Activated CD4-positive, CD25-positive, alpha-beta regulatory T cell treated with anti-CD3 and anti-CD28 coated beads, Interleukin-2, amount 50 U/mL, for 72 hours (primary cell): ENCODE results near the gene CRTC3.
A peak's percentile ranks its signal among the peaks of the same experiment; 100 is the strongest.
"Not testable (repeated sequence)": the region's sequence is repeated elsewhere in the genome, so short reads cannot be mapped to it uniquely, and the experiment has no call there.

ENCODE experiments used
- DNase-seq: peaks from one replicate; pipeline ENCODE4 v3.0.0; 2021

Gene CRTC3

DNA sequence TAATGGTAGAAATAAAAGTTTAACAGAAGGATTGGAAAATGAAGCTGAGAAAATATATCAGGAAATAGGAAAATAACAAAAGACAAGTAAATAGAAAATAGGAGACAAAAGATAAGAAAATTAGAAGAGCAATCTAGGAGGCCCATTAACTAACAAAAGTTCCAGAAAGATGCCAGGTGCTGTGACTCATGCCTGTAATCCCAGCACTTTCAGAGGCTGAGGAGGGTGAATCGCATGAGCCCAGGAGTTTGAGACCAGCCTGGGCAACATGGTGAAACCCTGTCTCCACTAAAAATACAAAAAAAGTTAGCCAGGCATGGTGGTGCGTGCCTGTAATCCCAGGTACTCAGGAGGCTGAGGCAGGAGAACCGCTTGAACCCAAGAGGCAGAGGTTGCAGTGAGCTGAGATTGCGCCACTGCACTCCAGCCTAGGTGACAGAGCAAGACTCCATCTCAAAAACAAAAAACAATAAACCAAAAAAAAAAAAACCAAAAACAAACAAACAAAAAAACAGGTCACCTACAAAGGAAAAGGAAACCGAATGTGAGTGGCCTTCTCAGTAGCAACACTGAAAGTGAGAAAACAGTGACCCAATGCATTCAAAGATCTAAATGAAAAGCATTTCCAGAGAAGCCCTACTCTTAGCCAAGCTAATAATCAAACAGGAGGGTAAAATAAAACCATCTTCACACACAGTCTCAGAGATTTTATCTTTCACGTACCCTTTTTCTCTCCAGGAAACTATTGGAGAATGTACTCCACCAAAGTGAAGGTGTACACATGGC is 5.5 kb upstream of the CRTC3 start:
- not testable (repeated sequence) for DNase-seq

DNA sequence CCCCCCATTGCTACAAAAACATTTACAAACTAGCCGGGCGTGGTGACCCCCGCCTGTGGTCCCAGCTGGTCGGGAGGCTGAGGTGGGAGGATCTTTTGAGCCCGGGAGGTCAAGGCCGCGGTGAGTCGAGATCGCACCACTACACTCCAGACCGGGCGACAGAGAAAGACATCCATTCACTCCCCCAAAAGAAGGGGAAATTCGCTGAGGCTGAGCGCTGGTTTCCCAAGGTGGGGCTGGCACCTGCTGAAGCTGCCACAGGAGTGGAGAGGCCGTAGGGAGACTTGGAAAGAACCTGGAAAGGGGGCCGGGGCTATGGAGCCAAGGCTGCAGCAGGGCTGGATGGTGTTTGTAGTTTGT is 732 bp upstream of the CRTC3 start:
- DNase-seq: no peak

DNA sequence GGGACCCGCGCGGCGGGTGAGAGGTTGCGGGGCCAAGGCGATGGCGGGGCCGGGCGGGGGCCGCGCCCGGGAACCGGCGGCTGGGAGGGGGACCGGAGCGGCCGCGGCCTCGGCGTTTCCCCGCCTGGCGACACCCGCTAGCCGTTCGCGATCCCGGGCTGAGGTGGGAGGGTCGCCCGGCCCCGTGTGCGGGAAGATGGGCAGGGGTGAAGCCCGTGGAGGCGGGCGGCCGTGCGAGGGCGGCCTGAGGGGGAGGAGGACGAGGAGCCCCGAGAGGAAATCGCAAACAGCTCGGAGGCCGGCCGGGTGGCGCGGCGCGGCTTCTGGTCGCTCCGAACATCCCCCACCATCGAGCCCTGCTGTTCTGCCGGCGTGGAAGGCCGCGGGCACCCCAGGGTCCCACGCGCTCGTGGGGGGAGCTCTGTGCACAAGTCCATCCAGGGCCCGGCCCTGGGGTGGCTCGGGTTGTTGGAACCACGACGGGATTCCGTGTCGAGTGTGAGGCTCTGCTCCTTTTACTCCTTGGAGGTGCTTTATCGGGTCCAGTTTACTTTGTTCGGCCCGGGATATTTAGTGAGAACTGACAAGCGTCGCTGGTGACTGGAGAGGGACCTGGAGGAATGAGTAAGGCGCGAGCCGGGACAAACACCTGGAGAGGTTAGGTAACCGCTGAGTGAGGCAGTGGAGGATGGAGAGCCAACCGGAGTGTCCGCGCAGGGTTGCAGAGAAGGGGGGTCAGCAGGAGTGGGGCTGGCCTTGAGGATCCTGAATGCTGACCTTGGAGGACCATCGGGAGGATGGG is 728 bp downstream of the CRTC3 start:
- peak; percentile 67 for DNase-seq

DNA sequence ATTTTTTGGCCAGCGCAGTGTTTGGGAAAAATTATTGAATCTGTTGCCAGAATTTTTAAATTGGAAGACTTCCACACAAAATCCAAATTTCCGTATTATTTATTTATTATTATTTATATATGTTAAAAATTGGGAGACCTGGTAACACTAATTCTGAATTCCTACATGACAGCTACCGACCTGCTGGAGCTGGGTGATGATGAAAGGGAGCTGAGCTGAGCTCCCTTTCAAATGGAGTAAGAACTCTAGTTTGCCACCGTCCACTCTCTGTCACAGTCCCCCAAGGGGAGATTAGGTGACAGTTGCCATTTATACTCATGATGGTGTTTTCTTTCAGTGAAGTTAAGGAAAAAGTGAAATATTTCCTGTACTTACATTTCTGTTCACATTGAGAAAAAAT is 1.4 kb downstream of the CRTC3 start:
- DNase-seq: no peak

DNA sequence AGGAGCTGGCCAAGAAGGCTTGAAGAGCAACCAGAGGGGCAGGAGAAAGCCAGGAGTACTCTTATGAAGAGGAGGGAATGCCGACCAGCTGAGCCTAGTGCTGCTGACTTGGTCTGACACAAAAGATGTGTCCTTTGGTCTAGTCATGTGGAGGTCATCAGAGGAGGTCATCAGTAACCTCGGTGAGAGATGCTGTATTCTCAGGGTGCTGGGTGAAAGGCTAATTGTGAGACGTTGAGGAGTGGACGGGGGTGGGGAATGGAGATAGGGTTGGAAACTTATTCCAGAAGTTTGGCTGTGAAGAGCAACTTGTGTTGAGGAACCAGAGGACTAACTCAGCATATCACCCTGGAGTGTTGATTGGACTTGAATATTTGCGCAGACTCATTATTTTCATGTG is 5.5 kb downstream of the CRTC3 start:
- no peak for DNase-seq

DNA sequence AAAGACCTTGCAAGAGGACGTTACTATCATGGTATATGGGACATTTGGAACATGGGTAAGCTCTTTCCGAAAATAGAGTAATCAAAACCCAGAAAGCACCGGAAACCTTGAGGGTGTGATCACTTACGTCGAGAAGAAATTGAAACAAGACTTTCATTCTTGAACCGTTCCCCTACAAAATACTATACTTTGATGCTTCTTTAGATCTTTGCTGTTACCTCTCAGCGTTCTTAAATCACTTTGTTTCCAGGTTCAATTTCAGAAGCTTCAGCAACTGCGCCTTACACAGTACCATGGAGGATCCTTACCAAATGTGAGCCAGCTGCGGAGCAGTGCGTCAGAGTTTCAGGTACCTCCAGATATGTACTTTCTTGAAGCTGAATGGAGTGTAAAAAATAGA is 10.1 kb downstream of the CRTC3 start:
- DNase-seq: no peak

DNA sequence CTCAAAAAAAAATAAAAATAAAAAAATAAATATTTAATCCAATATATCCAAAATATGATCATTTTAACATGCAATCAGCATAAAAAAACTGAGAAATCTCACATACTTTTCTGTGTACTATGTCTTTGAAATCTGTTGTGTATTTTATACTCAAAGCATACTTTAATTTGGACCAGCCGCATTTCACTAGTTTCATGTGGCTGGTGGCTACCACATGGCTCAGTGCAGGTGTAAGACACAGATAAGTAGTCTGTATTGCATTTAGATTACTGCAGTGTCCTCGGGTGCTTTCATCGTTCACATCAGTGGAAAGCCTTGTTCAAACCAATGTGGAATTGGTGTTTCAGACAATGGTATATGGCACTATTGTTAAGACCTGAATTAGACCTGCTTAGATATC is 11.0 kb downstream of the CRTC3 start:
- no peak for DNase-seq

DNA sequence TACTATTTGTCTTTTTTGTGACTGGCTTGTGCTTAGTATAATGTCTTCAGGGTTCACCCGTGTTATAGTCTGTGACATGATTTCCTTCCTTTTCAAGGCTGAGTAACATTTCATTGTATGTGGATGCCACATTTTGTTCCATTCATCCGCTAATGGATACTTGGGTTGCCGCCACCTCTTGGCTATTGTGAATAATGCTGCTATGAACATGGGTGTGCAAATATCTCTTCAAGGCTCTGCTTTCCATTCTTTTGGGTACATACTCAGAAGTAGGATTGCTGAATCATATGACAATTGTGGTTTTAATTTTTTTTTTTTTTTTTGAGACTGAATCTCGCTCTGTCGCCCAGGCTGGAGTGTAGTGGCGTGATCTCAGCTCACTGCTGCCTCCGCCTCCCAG is 15.4 kb downstream of the CRTC3 start:
- no peak for DNase-seq

DNA sequence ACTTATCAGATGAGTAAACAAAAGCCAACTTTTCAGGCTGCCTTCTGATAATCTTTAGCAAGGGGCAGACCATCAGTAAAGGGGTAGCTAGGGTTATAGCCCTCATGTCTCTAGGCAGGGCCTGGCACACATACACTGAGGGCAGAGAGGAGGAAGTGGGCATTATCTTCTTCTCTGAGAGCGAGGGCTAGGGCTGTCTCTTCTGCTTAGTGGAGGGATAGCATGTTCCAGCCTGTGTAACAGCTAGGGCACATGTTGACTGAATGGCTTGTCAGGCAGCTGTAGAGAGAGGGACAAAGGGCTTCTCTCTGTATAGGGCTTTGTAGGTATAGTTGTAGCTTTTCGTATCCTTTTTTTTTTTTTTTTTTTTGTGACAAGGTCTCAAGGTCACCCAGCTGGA is 17.8 kb downstream of the CRTC3 start:
- no peak for DNase-seq

DNA sequence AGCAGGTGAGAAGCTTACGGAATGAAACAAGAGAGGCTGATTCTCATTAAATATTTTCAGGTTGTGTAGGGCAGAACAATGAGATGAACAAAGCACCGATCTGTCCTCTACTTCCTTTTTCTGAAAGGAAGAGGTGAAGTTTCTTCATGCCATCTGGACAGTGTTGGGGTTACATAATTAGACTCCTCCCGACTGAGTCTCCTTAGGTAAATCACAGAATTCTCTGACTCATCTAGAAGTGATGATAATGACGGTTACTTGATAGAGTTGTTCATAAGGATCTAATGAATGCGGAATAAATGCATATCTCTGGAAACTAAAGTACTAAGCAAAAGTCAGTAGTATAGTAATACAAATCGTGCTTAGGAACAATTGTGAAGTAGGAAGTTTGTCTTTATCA is 21.2 kb downstream of the CRTC3 start:
- DNase-seq: no peak

DNA sequence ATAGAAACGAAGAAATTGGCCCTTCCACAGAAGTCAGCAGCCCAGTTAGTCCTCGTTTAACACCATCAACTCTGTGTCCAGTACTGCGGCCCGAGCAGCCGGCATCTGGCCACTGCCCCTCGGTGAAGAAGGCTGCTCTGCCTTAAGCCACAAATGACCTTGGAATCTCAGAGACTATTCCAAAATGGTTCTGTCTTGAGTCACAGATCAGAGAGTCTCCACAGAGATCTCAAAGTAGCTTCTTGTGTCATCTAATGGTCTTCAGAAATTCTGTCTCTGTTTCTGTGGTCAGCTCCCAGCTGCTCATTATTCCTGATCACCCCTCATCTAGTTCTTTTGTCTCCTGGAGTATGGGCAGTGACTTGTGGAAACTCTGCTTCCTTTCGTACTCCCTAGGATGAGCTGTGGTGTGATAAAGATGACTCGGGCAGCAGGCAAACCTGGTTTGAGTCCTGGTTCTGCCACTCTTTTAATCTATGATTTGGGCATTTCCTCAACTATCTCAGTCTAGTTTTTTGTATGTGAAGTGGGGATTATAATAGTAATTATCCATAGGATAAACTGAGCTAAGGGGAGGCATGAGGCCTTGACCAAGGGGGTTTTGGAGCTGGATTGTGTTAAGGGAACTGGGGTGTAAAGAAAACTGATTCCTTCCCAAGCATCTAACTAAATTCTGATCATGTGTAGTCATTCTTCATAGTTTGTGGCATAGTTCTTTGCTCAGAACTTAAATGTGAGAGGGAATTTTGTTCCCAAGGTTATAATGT is 22.6 kb downstream of the CRTC3 start:
- DNase-seq: no peak

DNA sequence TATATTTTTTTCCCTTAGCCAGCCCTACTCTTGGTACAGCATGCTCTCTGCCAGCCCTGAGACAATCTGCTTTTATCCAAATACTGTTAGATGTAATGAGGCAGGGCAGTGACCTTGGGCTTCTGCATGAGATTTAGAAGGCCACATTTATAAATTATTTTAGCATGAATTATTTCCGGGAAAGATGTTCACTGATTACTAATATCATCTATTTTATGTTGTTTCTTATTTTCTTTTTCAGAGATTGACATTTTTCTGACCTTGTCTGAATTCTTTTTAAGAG is 23.1 kb downstream of the CRTC3 start:
- no peak for DNase-seq

DNA sequence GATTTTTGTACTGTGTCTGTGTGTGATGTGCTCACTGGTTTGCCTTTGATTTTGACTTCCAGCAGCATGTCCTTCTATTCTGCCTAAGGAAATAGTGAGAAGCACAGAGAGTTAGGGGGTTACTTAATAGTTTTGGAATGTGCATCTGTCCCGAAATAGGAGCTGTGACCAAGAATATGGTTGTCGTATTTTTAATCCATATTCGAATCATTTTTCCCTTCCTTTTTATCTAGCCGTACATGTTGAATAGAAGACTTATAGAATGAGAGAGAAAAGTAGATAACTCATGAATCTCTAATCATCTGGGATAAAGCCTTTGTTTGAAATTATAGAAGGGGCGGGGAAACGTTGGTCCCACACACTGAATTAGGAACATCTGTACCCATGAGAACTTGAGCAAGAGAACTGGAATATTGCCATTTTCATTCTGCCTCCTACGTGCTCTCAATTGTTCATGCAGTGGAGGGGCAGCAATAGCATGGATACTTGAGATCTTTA is 23.6 kb downstream of the CRTC3 start:
- no peak for DNase-seq

DNA sequence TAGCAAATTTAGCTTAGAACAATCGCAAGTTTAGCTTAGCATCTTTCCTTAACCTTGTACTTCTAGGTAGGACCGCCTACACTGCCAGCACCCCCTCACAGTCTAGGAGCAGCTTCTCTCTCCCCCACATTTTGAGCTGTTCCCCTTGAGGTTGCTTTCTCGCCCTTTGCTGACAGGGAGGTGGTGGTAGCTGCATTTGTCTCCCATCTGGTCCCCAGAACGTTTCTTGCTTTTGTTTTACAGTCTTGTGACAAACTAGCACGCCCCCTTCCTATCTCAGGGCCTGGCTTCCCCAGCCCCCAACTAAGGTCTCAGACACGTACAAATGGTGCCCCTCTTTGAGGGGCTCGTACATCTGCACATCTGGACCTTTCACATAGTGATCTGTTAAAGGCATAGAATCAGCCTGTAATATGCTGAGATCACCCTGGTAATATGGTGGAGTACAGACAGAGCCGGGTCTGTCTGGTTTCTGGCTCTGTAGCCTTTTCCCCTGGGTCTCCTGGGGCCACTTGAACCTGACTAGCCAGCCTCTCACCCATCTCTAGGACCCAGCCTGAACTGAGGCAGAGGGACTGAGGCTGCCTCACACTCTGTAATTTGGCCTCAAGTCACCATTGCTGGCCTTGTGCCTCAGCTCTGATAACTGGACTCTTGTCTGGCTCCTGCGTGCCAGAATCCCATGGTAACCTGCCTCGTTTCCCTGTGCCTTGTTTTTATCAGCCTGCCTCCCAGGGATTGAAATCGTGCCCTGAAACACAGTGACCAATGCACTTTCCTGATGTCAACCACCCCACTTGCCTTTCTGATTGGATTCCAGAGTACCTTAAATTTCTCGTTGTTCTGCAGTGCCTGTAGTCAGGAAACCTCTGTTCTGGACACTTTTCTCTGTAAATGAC is 27.7 kb downstream of the CRTC3 start:
- no peak for DNase-seq

DNA sequence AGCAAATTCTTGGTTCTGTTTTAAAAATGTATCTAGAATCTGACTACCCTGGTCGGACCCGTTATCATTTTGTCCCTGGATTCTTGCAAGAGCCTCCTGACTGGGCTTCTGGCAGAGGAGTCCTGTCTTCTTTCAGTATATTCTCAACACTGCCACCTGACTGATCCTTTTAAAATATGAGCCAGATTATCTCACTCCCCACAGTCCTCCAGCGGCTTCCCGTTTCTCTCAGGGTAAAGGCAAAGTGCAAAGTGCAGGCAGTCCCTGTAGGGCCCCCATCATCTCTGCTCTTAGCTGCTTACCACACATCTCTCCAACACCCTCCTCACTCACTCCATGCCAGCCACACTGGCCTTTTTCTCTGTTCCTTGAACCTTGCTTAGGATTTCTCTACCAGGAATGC is 28.4 kb downstream of the CRTC3 start:
- no peak for DNase-seq

DNA sequence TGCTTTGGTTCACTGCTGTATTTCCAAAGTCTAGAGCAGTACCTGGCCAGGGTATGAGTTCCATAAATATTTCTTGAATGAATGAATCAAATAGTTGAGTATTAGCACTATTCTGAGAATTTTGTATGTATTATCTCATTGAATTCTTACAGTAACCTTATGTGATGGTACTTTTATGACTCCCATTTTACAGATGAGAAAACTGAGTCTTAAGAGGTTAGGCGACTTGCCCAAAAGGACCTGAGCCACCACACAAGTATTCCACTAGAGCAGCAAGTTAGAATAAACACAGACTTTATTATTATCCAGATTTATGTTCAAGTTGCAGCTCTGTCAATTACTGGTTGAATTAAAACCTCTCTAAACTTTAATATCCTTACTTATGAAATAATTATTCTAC is 29.4 kb downstream of the CRTC3 start:
- DNase-seq: no peak

DNA sequence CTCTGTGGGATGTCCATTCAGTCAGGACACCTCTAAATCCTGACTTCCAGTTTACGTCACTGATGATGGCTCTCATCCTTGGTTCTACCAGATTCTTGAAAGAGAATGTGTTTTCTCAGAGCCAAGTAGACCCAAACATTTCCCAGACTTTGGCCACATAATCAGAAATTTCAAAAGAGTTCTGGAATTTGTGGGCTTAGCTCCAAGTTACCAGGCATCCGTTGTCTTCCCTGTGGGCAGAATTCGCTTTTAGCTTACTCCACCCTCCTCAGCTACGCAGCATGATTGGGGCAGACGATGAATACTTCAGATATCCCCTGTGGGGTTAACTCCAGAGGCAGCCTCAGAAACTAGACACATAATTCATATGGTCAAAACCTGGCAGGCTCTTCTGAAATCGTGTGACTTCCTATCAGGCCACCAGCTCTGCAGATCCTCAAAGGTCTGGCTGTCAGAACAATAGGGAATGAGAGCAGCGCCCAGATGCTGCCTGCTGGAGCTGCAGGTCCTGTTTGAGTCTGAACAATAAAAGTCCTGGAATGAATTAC is 30.6 kb downstream of the CRTC3 start:
- no peak for DNase-seq

DNA sequence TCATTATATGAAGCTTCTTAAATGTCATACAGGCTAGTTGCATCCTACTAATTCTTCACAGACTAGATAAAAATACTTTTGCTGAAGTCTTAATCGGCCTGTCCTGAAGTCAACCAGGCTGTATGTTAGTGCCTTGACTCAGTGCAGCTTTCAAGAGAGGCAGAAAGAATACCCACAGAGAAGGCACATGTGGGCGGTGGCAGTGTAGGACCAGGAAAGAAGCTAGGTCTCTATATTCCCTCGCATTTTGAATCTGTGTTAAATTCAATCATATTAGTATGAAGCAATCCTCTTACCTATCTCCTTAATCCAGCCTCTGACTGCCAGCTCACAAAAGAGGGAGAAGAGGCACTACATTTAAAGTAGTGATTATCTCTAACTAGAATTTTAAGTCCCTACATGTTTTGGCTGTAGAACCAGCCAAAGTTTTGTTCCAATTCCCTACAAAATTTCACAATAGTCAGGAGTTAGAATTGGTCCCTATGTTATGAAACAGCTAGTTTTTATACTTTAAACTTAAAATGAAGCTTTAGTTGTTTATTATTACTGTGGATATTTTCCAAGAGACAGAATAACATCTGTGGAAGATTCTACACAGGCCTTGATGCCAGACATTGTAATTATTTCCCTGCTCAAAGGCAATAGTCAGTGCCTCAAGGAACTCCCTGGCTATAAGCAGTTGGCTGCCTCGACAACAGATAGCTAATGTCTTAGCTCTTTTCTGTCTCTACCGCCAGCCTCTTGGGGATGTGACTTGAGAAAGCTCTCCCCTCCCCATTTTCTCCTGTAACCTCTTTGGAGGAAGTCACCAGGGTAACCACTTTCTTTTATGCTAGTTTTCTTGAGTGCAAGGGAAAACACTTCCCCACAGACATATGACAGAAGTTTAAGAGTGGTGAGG is 31.9 kb downstream of the CRTC3 start:
- no peak for DNase-seq

DNA sequence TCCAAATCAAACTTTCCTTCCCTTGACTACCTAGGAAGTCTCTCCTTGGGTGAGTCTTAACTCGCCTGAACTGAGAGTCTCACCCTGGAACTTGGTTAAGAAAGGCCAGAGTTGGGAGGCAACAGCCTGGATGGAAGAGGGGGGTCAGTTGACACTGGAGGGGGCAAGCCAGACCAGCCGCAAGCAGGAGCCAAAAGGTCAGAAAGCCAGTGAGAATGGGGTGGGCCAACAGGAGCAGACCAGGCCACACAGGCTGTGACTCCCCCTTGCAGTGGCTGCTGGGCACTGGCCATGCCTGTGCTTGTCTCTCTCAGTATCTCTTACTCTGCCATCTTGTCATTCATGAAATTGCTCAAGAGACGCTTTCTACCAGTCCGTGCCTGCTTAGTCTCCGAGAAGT is 32.9 kb downstream of the CRTC3 start:
- no peak for DNase-seq

DNA sequence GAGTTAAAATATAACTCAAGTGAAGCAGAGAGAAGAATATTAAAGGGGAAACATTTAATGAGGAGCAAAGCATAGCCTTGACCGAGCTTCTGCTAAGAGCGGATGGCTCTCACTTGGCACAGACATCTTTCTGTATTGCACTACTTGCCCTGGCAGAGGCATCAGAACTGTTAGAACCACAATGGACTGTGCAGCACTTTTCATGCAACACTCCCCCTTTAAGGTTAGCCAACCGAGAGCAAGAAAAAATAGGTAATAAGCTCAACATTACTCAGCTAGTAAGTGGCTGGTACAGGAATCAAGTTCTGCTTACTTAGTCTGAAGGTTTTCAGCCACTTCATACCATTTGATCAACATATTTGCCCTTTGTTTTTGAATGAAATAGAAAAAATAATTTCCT is 33.7 kb downstream of the CRTC3 start:
- no peak for DNase-seq

DNA sequence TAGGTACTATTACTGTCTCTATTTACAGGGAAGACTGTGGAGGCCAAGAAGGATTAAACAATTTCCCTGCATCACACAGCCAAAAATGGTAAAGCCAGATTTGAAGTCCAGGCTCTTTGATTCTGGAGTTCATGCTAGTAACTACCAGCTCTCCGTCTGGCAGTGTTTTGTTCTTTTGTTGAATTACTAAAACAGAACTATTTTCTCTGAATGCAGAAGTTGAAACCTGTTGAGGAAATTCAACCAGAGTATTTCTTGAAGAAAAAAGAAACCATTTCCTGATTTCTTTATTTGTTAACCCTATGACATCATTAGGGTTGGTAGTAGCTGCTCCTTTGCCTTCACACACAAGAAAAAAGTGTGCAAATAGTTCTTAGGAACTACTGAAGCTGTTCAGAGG is 34.3 kb downstream of the CRTC3 start:
- no peak for DNase-seq
